Retinal pigment epithelial cell (primary cell): ENCODE data around the gene TFF3.

ENCODE experiments used
- DNase-seq: peaks from one replicate; pipeline ENCODE4 v3.0.0-alpha.2; 2010; ENCODE audit warnings: low read depth
- H3K4me3 ChIP-seq: 2 replicates; pipeline ENCODE4 v1.5.1; 2011; ENCODE audit warnings: mild to moderate bottlenecking, low read length, control low read depth, moderate library complexity
- CTCF ChIP-seq: conservative IDR thresholded peaks from 2 replicates; pipeline ENCODE4 v1.5.1; 2011; ENCODE audit warnings: low read depth, low read length, control low read depth, inconsistent platforms

The TFF3 gene

DNA sequence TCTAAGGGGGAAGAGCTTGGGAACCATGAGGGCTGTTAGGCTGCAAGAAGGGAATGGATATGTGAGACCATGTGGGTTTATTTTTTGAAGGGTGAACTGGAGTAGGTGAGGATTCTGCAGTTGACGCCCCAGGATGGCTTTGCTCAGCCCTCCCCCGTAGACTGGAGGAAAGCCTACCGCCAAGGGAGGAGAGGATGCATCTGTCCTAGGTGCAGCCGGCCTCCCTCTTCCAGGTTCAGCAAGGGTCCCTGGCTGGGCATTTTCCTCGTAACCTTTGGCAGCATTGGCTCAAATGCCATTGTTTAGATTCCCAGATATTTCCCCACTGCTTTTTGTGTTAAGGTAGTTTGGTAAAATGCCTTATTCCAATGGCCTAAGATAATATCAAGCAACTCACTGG, 16.6 kb downstream of the TFF3 start:
- H3K4me3 ChIP-seq: no peak overlapping the region
- no peak for TF ChIP-seq CTCF
- DNase-seq: no peak

GRCh38 chr21:42298237-42298636, 17.0 kb downstream of the TFF3 start:
- DNase-seq: no peak
- no peak for TF ChIP-seq CTCF
- H3K4me3 ChIP-seq: no peak overlapping the region

DNA sequence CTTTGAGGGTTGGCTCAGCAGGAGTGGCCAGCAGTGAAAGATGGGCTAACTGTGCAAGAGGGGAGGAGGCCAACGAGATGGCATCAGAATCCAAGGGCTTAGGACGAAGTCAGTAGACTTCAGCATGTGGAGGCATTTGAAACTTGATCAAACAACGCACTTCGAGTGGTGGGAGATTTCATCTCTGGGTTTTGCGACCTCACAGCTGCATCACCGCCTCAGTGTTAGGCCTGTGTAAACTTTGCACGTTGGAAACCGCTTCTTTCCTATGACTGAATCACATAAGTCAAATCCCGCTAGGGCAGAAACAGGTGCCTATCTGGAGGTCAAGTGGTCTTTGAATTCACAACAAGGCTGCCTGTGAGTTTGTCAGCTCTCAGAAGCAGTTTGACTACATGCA, 17.8 kb downstream of the TFF3 start:
- no peak overlapping the region for H3K4me3 ChIP-seq
- no peak for DNase-seq
- TF ChIP-seq CTCF: no peak

DNA sequence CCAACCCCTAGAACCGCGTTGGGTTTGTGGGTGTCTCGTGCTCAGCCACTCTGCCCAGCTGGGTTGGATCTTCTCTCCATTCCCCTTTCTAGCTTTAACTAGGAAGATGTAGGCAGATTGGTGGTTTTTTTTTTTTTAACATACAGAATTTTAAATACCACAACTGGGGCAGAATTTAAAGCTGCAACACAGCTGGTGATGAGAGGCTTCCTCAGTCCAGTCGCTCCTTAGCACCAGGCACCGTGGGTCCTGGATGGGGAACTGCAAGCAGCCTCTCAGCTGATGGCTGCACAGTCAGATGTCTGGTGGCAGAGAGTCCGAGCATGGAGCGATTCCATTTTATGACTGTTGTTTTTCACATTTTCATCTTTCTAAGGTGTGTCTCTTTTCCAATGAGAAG, 18.7 kb downstream of the TFF3 start:
- no peak overlapping the region for H3K4me3 ChIP-seq
- no peak for DNase-seq
- no peak for TF ChIP-seq CTCF

DNA sequence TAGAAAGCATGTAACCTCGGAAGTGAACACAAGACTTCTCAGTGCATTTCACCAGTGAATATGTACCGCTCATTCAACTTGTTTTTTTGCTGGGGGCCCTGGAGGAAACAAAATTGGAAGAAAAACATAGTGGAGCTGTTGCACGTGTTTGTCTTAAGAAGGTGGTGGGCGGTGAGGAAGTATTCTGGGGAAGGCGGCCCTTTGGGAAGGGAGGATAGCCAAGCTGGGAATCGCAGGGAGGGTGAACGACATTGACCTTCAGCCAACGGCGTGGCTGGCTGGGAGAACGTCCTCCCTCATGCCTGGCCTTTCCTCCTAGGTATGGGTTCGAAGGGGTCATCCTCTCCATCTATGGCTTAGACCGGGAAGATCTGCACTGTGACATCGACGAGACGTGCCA, 19.4 kb downstream of the TFF3 start:
- no peak overlapping the region for H3K4me3 ChIP-seq
- DNase-seq: no peak
- TF ChIP-seq CTCF: no peak

DNA sequence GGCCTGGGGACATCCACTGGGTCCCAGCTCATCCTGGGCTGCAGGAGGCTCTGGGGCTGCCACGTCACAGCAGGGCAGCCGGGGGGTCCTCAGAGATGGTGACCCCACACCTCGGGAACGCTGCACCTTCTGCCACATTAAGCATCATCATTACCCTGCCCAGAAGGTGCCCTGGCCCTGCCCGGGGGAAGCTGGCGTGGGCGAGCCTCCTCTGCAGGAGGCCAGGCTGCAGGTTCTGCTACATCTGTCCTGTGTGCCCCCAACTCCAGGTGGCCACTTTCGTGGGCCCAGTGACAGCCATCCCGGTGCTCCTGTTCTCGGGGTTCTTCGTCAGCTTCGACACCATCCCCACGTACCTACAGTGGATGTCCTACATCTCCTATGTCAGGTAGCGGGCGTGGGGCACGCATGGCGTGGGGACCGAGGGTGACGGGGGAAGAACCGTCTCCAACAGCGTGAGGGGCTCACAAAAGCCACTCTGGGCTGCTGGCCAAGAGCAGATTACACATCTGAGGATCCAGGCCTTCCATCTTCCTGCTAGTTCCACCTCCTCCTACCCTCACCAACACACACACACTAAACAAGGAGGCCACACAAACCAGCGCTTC, 20.8 kb downstream of the TFF3 start:
- H3K4me3 ChIP-seq: no peak overlapping the region

More for the DNA sequence above, 20.8 kb downstream of the TFF3 start:
- DNase-seq: no peak
- TF ChIP-seq CTCF: no peak
